ENCODE results near the gene ADAMTS2. TPM values are rescaled to one million over a fixed set of nuclear protein-coding genes. Genes with fewer than 3 reads are reported as not detected.

ADAMTS2 gene
- total and polyA plus RNA-seq, 11 donors = 1.1 to 23.0 (median 5.5) TPM

GRCh38 chr5:179267671-179268083, 77.6 kb downstream of the ADAMTS2 start:
- ATAC-seq (no peak), DNase-seq (peak in 2 of 5 donors; percentile 26 to 52)
- H3K4me1 ChIP-seq = peaks cover 0 to 69% (median 22%) of the 10 kb centered on the region in 12 donors
- H3K27ac ChIP-seq = peak overlapping the region in 2 of 12 donors; percentile 15 to 50
- H3K4me3 ChIP-seq = no peak overlapping the region
- intact Hi-C loops (cut with DNase I) = loop anchor here in 1 of 10 donors (5.0 kb wide), 1 partner anchor 100 kb away; no protein-coding TSS in a partner anchor
- TF ChIP-seq POLR2A (IDR thresholded peaks at IDR 0.05) = no peak
- TF ChIP-seq CTCF (IDR thresholded peaks at IDR 0.05) = no peak
- no peaks in the 10 kb centered on the region for H3K36me3 ChIP-seq
- 65 to 85% (median 75%) methylated on average over 8 to 10 of the region's 10 CpGs for WGBS, 4 donors
- H3K9me3 ChIP-seq = no peaks in the 10 kb centered on the region
- peaks cover 0 to 3% (median 0%) of the 10 kb centered on the region in 9 donors for H3K27me3 ChIP-seq

GRCh38 chr5:179267071-179267670, 78.1 kb downstream of the ADAMTS2 start:
- DNase-seq (peak in 1 of 5 donors; percentile 45), ATAC-seq (no peak)
- no peak for TF ChIP-seq POLR2A (IDR thresholded peaks at IDR 0.05)
- 61 to 77% (median 74%) methylated on average over 15 to 17 of the region's 17 CpGs for WGBS, 4 donors
- Histone ChIP-seq H3K36me3 (no peaks in the 10 kb centered on the region), H3K27ac (peak overlapping the region in 1 of 12 donors; percentile 50), H3K4me3 (no peak overlapping the region), H3K9me3 (no peaks in the 10 kb centered on the region), H3K4me1 (peaks cover 0 to 64% (median 22%) of the 10 kb centered on the region in 12 donors), H3K27me3 (peaks cover 0 to 3% (median 0%) of the 10 kb centered on the region in 9 donors)
- intact Hi-C loops (cut with DNase I) = loop anchor here in 1 of 10 donors (5.0 kb wide), 1 partner anchor 100 kb away; no protein-coding TSS in a partner anchor

GRCh38 chr5:179266291-179267070, 78.8 kb downstream of the ADAMTS2 start:
- ATAC-seq (no peak), DNase-seq (peak in 3 of 5 donors; percentile 17 to 52 (median 27))
- Histone ChIP-seq H3K9me3 (no peaks in the 10 kb centered on the region), H3K27me3 (peaks cover 0 to 3% (median 0%) of the 10 kb centered on the region in 9 donors), H3K4me3 (no peak overlapping the region), H3K36me3 (no peaks in the 10 kb centered on the region), H3K27ac (peak overlapping the region in 6 of 12 donors; percentile 47 to 78 (median 59)), H3K4me1 (peaks cover 0 to 60% (median 22%) of the 10 kb centered on the region in 12 donors)
- TF ChIP-seq CTCF (IDR thresholded peaks at IDR 0.05) (no peak), POLR2A (IDR thresholded peaks at IDR 0.05) (no peak)
- intact Hi-C loops (cut with DNase I) = loop anchor here in 1 of 10 donors (5.0 kb wide), 1 partner anchor 99 kb away; no protein-coding TSS in a partner anchor
- 86 to 92% (median 88%) methylated on average over 11 to 13 of the region's 13 CpGs for WGBS, 4 donors

- H3K9me3 ChIP-seq = no peaks in the 10 kb centered on the region
- intact Hi-C loops (cut with DNase I) = loop anchor here in 1 of 10 donors (5.0 kb wide), 1 partner anchor 98 kb away; no protein-coding TSS in a partner anchor
- H3K27me3 ChIP-seq = peaks cover 0 to 3% (median 0%) of the 10 kb centered on the region in 9 donors
- TF ChIP-seq POLR2A (IDR thresholded peaks at IDR 0.05) = no peak
- TF ChIP-seq CTCF (IDR thresholded peaks at IDR 0.05) = no peak
- peak; percentile 88 to 95 (median 93) for DNase-seq
- H3K27ac ChIP-seq = peak overlapping the region in 8 of 12 donors; percentile 30 to 78 (median 59)
- ATAC-seq = peak; percentile 83 to 95 (median 94)
- WGBS, 4 donors = 12 to 21% (median 20%) methylated on average over 28 to 35 of the region's 35 CpGs
- H3K4me3 ChIP-seq = peak overlapping the region in 6 of 12 donors; percentile 5 to 30 (median 14)
- H3K36me3 ChIP-seq = no peaks in the 10 kb centered on the region
- H3K4me1 ChIP-seq = peaks cover 0 to 55% (median 22%) of the 10 kb centered on the region in 12 donors
Measured at GRCh38 chr5:179265514-179266290, 79.6 kb downstream of the ADAMTS2 start.
